GM19043 (cell line): Measurements from ENCODE around the gene TRMT5.

Source experiments
- ATAC-seq: cut with Tn5 transposase; IDR thresholded peaks from one replicate; pipeline ENCODE4 v1.9.1; 2021; ENCODE audit warnings: low read depth; ENCODE audit not compliant: unreplicated experiment

Gene TRMT5

GRCh38 chr14:60968099-60968498 is 12.8 kb downstream of the TRMT5 start:
- no peak for ATAC-seq

DNA sequence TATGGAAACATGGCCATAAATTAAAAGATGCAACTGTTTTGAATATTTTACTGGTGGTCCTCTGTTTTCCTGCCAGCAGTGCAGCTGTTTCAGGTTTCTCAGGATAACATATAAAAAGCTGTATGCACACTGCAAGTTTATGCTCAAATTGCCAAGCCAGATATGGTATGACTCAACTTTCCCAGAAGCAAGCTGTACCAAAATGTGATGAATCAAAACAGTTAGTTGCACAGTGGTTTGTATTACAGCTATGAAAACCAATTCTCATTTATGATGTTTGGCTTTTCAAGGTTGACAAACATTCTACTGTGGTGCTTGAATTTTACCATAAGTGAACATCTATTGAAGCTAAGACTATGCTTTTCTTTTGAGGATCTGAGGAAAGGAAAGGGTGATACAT is 15.5 kb downstream of the TRMT5 start:
- no peak for ATAC-seq

- ATAC-seq: no peak
Observed at GRCh38 chr14:60964904-60965303, 16.0 kb downstream of the TRMT5 start.

DNA sequence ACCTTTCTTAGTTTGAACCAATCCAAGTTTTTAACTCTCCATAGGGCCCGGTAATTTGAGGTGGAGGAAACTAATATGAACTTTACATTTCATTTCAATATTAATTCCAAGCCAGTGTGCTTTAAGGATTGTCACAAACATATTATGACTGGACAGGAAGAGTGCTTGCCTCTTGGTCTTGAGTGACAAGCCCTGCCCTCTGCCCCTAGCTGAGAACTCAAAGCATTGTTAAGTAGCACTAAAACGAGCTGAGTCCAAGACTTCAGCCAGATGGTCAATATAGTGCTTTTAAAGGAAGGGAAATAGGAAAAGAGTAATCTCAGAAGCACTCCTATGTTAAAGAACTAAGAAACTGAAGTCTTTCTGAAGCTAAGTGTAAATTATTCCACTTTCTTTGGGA is 17.1 kb downstream of the TRMT5 start:
- ATAC-seq: no peak

GRCh38 chr14:60958146-60958545 is 22.7 kb downstream of the TRMT5 start:
- ATAC-seq: no peak

GRCh38 chr14:60956632-60957031 is 24.2 kb downstream of the TRMT5 start:
- ATAC-seq: no peak

DNA sequence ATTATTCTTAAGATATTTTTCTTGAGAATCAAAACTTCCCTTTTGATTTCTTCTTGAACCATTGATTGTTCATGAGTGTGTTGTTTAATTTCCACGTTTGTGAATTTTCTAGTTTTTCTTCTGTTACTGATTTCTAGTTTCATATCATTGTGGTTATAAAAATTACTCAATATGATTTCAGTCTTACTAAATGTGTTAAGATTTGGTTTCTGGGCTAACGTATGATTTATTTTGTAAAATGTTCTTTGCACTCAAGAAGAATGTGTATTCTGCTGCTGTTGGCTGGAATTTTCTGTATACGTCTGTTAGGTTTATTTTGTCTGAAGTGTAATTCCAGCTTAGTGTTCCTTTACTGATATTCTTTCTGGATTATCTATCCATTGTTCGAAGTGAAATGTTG is 24.7 kb downstream of the TRMT5 start:
- no peak for ATAC-seq

- ATAC-seq: no peak
Observed at GRCh38 chr14:60951776-60952435, 29.0 kb downstream of the TRMT5 start.

- ATAC-seq: no peak
Observed at GRCh38 chr14:60946773-60947172, 34.1 kb downstream of the TRMT5 start.

GRCh38 chr14:60945984-60946383 is 34.9 kb downstream of the TRMT5 start:
- ATAC-seq: no peak

GRCh38 chr14:60944204-60944603 is 36.7 kb downstream of the TRMT5 start:
- no peak for ATAC-seq

- ATAC-seq: no peak
Observed at GRCh38 chr14:60943637-60944032, 37.2 kb downstream of the TRMT5 start.

GRCh38 chr14:60935319-60935718 is 45.6 kb downstream of the TRMT5 start:
- no peak for ATAC-seq

- no peak for ATAC-seq
Observed at GRCh38 chr14:60933920-60934655, 46.8 kb downstream of the TRMT5 start.

- ATAC-seq: no peak
Observed at GRCh38 chr14:60931218-60931617, 49.7 kb downstream of the TRMT5 start.

DNA sequence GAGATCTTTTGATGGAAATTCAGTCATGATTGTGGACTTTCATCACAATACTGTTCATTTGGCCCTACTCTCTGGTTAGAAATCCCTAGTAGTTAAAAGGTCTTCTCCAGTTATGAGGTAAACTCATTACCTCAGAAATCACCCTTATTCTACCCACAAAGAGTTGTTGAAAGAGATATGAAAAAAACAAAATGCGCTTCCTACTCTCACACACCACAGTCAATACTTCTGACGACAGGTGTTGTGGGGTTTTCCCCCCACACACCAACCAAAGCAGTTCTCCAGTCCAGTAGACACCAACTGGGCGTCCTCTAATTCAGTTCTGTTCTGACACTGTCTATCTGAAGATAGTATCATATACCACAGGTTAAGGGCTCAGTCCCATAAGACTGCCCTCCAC is 54.9 kb downstream of the TRMT5 start:
- peak; percentile 94 for ATAC-seq

DNA sequence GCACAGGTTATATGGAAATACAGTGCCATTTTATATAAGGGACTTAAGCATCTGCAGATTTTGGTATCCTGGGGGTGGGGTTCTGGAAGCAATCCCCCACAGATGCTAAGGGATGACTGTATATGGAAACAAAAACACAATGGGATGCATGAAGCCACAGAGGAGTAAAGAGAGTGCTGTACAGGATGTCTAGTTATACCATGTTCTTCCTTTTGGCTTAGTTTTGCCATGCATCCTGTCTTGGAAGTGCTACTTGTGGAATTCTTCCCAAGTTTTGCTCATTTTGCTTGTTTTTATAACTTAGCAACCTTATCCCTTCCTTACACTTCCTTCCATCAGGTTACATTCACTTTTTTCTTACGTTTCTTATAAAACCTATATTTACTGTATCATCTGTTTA is 55.6 kb downstream of the TRMT5 start:
- no peak for ATAC-seq

DNA sequence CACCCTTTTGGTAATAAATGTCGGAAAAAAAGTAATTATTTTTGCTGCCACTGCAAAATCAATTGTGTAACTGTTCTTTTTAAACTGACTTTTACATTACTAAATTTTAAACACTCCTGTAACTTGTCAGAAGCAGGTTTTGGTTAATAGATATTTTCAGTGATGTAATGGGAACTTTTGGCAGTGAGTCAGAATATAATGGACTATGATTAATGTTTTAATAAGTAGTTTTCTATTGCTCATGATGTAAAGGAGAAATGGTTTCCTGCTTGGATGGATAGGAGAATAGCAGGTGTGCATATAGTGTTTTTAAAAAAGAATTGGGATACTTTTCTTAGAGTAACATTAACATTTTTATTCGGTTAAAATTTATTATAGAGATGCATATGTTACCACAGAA is 58.8 kb downstream of the TRMT5 start:
- ATAC-seq: no peak
